ENCODE measurements around the gene DIABLO.
A peak's percentile ranks its signal among the peaks of the same experiment; 100 is the strongest.

The DIABLO gene

DNA sequence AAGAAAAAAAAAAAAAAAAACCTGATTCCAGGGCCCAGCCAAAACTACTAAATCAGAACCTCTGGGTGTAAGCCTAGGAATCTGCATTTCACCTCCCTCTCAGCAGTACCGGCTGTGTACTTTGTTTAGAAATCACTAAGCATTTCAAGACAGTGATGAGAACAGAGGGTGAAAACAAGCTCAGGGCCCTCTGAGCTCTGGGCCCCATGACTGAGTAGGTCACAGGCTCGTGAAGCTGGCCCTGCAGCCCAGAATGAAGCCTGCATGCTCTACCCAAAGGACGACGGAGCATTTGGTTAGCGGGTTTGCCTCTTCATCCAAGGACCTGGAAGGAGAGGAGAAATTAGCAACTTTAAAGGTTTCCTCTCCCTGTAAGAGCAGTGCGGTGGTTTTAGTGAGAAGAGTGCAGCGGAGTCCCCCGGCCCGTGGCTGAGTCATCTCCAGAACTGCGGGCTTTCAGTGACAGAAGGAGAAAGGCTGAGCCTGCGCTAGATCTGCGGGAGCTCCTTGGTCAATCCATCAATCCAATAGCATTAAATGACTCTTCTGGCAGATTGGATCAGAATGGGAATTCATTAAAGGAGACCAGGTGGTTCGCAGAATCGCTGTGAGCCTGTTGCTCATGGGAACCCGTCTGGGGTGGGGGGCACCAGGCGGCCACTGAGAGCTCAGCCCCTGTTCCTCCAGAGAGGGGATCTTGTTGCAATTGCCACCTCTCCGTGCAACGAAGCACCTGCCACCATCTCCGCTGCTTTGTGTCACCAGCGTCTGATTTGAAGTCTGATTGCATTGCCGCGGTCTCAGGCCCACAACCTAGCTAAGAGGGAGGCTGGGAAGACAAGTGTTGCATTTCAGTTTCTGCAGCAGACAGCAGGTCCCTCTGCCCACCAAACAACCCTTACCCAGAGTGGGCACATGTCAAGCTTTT lies 59.2 kb downstream of the DIABLO start:
- no peak overlapping the region for H3K4me3 ChIP-seq (ENCODE audit: low read depth, low read length)
- TF ChIP-seq, protein P1, sequence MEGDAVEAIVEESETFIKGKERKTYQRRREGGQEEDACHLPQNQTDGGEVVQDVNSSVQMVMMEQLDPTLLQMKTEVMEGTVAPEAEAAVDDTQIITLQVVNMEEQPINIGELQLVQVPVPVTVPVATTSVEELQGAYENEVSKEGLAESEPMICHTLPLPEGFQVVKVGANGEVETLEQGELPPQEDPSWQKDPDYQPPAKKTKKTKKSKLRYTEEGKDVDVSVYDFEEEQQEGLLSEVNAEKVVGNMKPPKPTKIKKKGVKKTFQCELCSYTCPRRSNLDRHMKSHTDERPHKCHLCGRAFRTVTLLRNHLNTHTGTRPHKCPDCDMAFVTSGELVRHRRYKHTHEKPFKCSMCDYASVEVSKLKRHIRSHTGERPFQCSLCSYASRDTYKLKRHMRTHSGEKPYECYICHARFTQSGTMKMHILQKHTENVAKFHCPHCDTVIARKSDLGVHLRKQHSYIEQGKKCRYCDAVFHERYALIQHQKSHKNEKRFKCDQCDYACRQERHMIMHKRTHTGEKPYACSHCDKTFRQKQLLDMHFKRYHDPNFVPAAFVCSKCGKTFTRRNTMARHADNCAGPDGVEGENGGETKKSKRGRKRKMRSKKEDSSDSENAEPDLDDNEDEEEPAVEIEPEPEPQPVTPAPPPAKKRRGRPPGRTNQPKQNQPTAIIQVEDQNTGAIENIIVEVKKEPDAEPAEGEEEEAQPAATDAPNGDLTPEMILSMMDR (IDR thresholded peaks at IDR 0.05; ENCODE audit: borderline replicate concordance, insufficient read depth, low read depth, low read length) = no peak

DNA sequence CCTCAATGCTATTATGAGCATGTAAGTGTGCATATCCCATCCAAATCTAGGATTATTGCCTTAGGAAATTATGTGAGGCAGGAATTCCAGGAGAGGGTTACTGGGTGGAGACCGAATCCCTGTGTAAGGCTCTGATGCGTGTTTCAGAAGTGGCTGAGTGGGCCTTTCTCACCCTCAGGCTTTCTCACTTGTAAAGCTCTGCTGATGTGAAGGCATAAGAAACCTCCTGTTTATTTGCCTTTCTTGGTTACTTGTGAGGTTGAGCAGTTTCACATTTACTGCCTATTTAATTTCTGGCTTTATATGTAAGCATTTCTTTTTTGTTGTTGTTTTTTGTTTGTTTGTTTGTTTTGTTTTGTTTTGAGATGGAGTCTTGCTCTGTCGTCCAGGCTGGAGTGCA lies 62.9 kb downstream of the DIABLO start:
- TF ChIP-seq, protein P1 (IDR thresholded peaks at IDR 0.05; ENCODE audit: borderline replicate concordance, insufficient read depth, low read depth, low read length) = no peak
- H3K4me3 ChIP-seq (ENCODE audit: low read depth, low read length) = no peak overlapping the region

DNA sequence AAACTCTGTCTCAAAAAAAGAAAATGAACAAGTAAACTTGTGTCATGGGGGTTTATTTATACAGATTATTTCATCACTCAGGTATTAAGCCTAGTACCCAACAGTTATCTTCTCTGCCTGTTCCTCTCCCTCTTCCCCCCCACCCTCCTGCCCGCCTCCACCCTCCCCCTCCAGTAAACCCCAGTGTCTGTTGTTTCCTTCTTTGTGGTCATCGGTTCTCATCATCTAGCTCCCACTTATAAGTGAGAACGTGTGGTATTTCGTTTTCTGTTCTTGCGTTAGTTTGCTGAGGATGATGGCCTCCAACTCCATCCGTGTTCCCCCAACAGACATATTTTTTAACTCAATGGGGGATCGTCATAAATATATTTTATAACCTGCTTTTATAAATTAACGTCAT lies 64.2 kb downstream of the DIABLO start:
- TF ChIP-seq, protein P1 (IDR thresholded peaks at IDR 0.05; ENCODE audit: borderline replicate concordance, insufficient read depth, low read depth, low read length) = no peak

DNA sequence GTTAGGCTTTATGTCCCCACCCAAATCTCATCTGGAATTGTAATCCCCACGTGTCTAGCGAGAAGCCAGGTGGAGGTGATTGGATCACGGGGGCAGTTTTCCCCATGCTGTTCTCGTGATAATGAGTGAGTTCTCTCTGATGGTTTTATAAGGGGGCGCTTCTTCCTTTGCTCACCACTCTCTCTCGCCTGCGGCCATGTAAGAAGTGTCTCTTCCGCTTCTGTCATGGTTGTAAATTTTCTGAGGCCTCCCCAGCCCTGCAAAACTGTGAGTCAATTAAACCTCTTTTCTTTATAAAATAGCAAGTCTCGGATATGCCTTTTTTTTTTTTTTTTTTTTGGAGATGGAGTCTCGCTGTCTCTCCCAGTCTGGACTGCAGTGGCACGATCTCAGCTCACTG lies 65.1 kb downstream of the DIABLO start:
- TF ChIP-seq, protein P1 (IDR thresholded peaks at IDR 0.05; ENCODE audit: borderline replicate concordance, insufficient read depth, low read depth, low read length) = no peak
- no peak overlapping the region for H3K4me3 ChIP-seq (ENCODE audit: low read depth, low read length)

More for the DNA sequence above, 64.2 kb downstream of the DIABLO start:
- H3K4me3 ChIP-seq (ENCODE audit: low read depth, low read length) = no peak overlapping the region

DNA sequence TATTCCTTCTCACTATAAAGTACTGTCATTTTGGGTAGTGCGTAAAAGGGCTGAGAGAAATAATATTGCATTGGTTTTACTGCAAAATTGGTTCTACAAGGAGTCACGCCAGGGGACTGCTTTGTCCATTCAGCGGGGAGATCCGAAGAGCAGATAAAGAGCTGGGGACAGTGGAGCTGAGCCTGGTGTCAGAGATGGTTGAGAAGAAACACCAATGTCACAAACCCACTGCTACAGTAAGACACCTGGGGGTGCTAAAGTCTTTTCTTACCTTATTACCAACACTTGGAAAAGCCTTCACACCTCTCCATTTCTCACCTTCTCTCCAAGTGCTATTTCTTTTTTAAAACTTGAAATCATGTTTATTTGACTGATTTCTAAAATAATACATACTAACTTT lies 66.0 kb downstream of the DIABLO start:
- TF ChIP-seq, protein P1 (IDR thresholded peaks at IDR 0.05; ENCODE audit: borderline replicate concordance, insufficient read depth, low read depth, low read length) = 0 out of 2 replicates have a peak, but pooled peaks have one; percentile 4
- no peak overlapping the region for H3K4me3 ChIP-seq (ENCODE audit: low read depth, low read length)

DNA sequence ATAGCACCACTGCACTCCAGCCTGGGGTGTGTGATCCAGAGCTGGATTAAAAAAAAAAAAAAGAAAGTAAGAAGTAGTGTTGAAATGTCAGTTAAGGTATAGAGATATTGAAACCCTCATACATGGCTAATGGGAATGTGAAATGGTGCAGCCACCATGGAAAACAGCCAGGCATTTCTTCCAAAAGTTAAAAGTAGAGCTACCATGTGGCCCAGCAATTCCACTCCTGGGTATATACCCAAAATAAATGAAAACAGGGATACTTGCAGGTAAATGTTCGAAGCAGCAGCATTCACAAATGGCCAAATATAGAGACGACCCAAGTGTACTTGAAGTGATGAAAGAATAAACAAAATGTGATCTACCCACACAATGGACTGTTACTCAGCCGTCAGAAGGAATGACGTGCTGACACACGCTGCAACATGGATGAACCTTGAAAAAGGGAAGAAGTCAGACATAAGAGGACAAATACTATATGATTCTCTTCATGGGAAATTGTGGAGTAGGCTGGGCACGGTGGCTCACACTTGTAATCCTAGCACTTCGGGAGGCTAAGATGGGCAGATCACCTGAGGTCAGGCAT lies 67.1 kb downstream of the DIABLO start:
- no peak overlapping the region for H3K4me3 ChIP-seq (ENCODE audit: low read depth, low read length)
- TF ChIP-seq, protein P1 (IDR thresholded peaks at IDR 0.05; ENCODE audit: borderline replicate concordance, insufficient read depth, low read depth, low read length) = no peak

Data from GM12875 (cell line).